Liver (tissue), 9 donors: ENCODE results near the gene RHAG. TPM values are rescaled to one million over a fixed set of nuclear protein-coding genes. Genes with fewer than 3 reads are reported as not detected.

Experiments used
- DNase-seq: peaks from one replicate; pipeline ENCODE4 v3.0.0-alpha.2; 2017; ENCODE audit warnings: low spot score
- H3K27ac ChIP-seq, 2 donors: one replicate each; pipeline ENCODE4 v1.7.0; 2013; ENCODE audit warnings: inconsistent platforms in 2 of 2, low read length in 2 of 2, control low read depth in 1 of 2, low read depth in 1 of 2, mild to moderate bottlenecking in 1 of 2
- H3K27me3 ChIP-seq, 4 donors: one replicate each; pipeline versions ENCODE4 v1.6.1 to v1.7.0; 2013; ENCODE audit warnings: low read length in 3 of 4, inconsistent platforms in 1 of 4, mild to moderate bottlenecking in 1 of 4, moderate library complexity in 1 of 4; ENCODE audit not compliant: control insufficient read depth in 4 of 4, insufficient read depth in 4 of 4
- H3K36me3 ChIP-seq, 4 donors: one replicate each; pipeline versions ENCODE4 v1.6.1 to v1.7.0; 2013; ENCODE audit warnings: low read length in 3 of 4, mild to moderate bottlenecking in 3 of 4, low read depth in 1 of 4, moderate library complexity in 1 of 4; ENCODE audit not compliant: control insufficient read depth in 4 of 4, insufficient read depth in 3 of 4
- H3K4me1 ChIP-seq, 4 donors: one replicate each; pipeline versions ENCODE4 v1.6.1 to v1.7.0; 2013; ENCODE audit warnings: low read length in 3 of 4, mild to moderate bottlenecking in 3 of 4, moderate library complexity in 1 of 4; ENCODE audit not compliant: control insufficient read depth in 4 of 4, insufficient read depth in 4 of 4
- H3K4me3 ChIP-seq, 3 donors: one replicate each; pipeline versions ENCODE4 v1.6.1 to v1.7.0; 2013; ENCODE audit warnings: low read length in 3 of 3, control low read depth in 1 of 3, low read depth in 1 of 3, mild to moderate bottlenecking in 1 of 3
- H3K9ac ChIP-seq, 2 donors: one replicate each; pipeline ENCODE4 v1.7.0; 2013; ENCODE audit warnings: low read length in 2 of 2, mild to moderate bottlenecking in 2 of 2, moderate library complexity in 2 of 2, control low read depth in 1 of 2, low read depth in 1 of 2
- H3K9me3 ChIP-seq, 4 donors: one replicate each; pipeline versions ENCODE4 v1.6.1 to v1.7.0; 2013; ENCODE audit warnings: low read length in 3 of 4; ENCODE audit not compliant: control insufficient read depth in 4 of 4
- HNF4G ChIP-seq: IDR thresholded peaks from 2 replicates; pipeline ENCODE4 v1.6.1; 2016; ENCODE audit warnings: antibody characterized with exemption
- RAD21 ChIP-seq, 2 donors: IDR thresholded peaks; 2 replicates each; pipeline ENCODE4 v1.6.1; 2016; ENCODE audit warnings: antibody characterized with exemption in 2 of 2, mild to moderate bottlenecking in 2 of 2
- RXRA ChIP-seq, 2 donors: IDR thresholded peaks; 2 replicates each; pipeline ENCODE4 v1.6.1; 2017 to 2018; ENCODE audit warnings: antibody characterized with exemption in 2 of 2, mild to moderate bottlenecking in 1 of 2
- WGBS: extraction: QIAGEN DNeasy Blood & Tissue Kit; methylation state at CpG from one replicate; pipeline ENCODE4 v1.1.7; 2013; 5-methylcytosine and 5-hydroxymethylcytosine counted together
- polyA plus RNA-seq, 2 donors: library from polyadenylated mRNA; stranded (reverse) in 1 of 2; unstranded in 1 of 2; fragments of 200-250 nt in 1 of 2; fragments of >200 nt in 1 of 2; fragmentation: Nextera tagmentation in 1 of 2; extraction: Ambion mirVana in 1 of 2; gene quantifications; one replicate each; pipeline versions ENCODE4 v1.2.1 to v1.2.3, GENCODE V29; 2013 to 2015
- total RNA-seq, 2 donors: library from RNA; depleted of rRNA; stranded (reverse); fragments of >200 nt; gene quantifications; one replicate each; pipeline ENCODE4 v1.2.3, GENCODE V29; 2014
- donor health status: healthy.
- donor health status: healthy.
- donor health status: healthy.
- donor health status: healthy.
- donor health status: healthy.

The RHAG gene
- total and polyA plus RNA-seq, 4 donors = 0.07 to 345 TPM; not detected in 2

- no peaks in the 10 kb centered on the region for H3K36me3 ChIP-seq
- H3K27me3 ChIP-seq = no peaks in the 10 kb centered on the region
- no peak for TF ChIP-seq HNF4G
- no peak for TF ChIP-seq RXRA (IDR thresholded peaks at IDR 0.05)
- TF ChIP-seq RAD21 (IDR thresholded peaks at IDR 0.05) = no peak
- no peak overlapping the region for H3K4me3 ChIP-seq
- whole genome bisulfite sequencing = 74% methylated on average over 4 of the region's 4 CpGs
- DNase-seq = no peak
- H3K4me1 ChIP-seq = peaks cover 1 to 26% (median 7%) of the 10 kb centered on the region in 4 donors
- no peak overlapping the region for H3K9ac ChIP-seq
- no peaks in the 10 kb centered on the region for H3K9me3 ChIP-seq
- H3K27ac ChIP-seq = no peak overlapping the region
Observed at GRCh38 chr6:49555951-49556350, 80.7 kb downstream of the RHAG start.

Other genes with a start within 250 kb of the RHAG start
- 10 to 100 TPM; 42.3 to 46.2 TPM for gene MMUT, start 173.6 kb downstream of the RHAG start, total RNA-seq
- 10 to 100 TPM; 44.4 to 54.2 TPM for gene MMUT, start 173.6 kb downstream of the RHAG start, polyA plus RNA-seq
- gene CENPQ, start 173.5 kb downstream of the RHAG start, total RNA-seq = 1 to 10 TPM in 1 of 2 donors, under 1 TPM in 1; 0.92 to 3.5 TPM
- gene CENPQ, start 173.5 kb downstream of the RHAG start, polyA plus RNA-seq = 1 to 10 TPM in 1 of 2 donors, under 1 TPM in 1; 0.70 to 1.8 TPM
- not detected for gene GLYATL3, start 136.9 kb downstream of the RHAG start, total RNA-seq
- under 1 TPM in 1 of 2 donors, not detected in 1; 0.09 TPM for gene GLYATL3, start 136.9 kb downstream of the RHAG start, polyA plus RNA-seq
- under 1 TPM; 0.14 to 0.84 TPM for gene C6orf141, start 86.2 kb downstream of the RHAG start, total RNA-seq
- under 1 TPM; 0.33 to 0.43 TPM for gene C6orf141, start 86.2 kb downstream of the RHAG start, polyA plus RNA-seq
- under 1 TPM in 1 of 2 donors, not detected in 1; 0.28 TPM for gene CRISP2, start 76.7 kb upstream of the RHAG start, total RNA-seq
- gene CRISP2, start 76.7 kb upstream of the RHAG start, polyA plus RNA-seq = not detected
- 1 to 10 TPM in 1 of 2 donors, under 1 TPM in 1; 0.08 to 1.1 TPM for gene CRISP3, start 107.5 kb upstream of the RHAG start, total RNA-seq
- under 1 TPM in 1 of 2 donors, not detected in 1; 0.33 TPM for gene CRISP3, start 107.5 kb upstream of the RHAG start, polyA plus RNA-seq
- not detected for gene PGK2, start 150.4 kb upstream of the RHAG start, total RNA-seq
- not detected for gene PGK2, start 150.4 kb upstream of the RHAG start, polyA plus RNA-seq
- gene CRISP1, start 229.7 kb upstream of the RHAG start, total RNA-seq = not detected
- gene CRISP1, start 229.7 kb upstream of the RHAG start, polyA plus RNA-seq = not detected